ENCODE results near the gene POLR2E. TPM values are rescaled to one million over a fixed set of nuclear protein-coding genes. Genes with fewer than 3 reads are reported as not detected.
A peak's percentile ranks its signal among the peaks of the same experiment; 100 is the strongest.

Gene POLR2E
- total and polyA plus RNA-seq, 2 of the 13 experiments (the other 11 are each of a cell fraction or from before 2014, with no cell fraction given), result 140 to 272 TPM

DNA sequence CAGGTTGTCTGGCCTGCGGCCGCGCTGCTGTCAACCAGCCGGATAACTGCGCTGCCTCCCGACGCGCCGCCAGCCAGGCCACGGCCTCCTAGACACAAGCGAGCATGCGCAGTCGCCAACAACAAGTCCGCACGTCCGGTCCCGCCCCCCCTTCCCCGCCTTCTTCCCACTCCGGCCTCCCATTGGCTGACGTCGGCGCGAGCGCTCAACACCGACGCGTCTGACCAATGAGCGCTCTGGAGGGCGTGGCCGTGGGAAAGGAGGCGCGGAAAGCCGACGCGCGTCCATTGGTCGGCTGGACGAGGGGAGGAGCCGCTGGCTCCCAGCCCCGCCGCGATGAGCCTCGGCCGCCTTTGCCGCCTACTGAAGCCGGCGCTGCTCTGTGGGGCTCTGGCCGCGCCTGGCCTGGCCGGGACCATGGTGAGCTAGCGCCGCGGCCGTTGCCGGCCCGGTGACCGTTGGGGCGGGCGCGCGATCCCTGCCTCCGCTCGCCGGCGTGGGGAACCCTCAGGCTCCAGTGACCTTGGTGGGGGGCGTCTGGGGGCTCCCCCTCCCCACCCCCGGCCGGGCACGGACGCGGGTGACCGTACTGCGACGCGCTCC is 8.6 kb upstream of the POLR2E start, which contains the start of gene GPX4 (continued):
- TF ChIP-seq, protein P1, sequence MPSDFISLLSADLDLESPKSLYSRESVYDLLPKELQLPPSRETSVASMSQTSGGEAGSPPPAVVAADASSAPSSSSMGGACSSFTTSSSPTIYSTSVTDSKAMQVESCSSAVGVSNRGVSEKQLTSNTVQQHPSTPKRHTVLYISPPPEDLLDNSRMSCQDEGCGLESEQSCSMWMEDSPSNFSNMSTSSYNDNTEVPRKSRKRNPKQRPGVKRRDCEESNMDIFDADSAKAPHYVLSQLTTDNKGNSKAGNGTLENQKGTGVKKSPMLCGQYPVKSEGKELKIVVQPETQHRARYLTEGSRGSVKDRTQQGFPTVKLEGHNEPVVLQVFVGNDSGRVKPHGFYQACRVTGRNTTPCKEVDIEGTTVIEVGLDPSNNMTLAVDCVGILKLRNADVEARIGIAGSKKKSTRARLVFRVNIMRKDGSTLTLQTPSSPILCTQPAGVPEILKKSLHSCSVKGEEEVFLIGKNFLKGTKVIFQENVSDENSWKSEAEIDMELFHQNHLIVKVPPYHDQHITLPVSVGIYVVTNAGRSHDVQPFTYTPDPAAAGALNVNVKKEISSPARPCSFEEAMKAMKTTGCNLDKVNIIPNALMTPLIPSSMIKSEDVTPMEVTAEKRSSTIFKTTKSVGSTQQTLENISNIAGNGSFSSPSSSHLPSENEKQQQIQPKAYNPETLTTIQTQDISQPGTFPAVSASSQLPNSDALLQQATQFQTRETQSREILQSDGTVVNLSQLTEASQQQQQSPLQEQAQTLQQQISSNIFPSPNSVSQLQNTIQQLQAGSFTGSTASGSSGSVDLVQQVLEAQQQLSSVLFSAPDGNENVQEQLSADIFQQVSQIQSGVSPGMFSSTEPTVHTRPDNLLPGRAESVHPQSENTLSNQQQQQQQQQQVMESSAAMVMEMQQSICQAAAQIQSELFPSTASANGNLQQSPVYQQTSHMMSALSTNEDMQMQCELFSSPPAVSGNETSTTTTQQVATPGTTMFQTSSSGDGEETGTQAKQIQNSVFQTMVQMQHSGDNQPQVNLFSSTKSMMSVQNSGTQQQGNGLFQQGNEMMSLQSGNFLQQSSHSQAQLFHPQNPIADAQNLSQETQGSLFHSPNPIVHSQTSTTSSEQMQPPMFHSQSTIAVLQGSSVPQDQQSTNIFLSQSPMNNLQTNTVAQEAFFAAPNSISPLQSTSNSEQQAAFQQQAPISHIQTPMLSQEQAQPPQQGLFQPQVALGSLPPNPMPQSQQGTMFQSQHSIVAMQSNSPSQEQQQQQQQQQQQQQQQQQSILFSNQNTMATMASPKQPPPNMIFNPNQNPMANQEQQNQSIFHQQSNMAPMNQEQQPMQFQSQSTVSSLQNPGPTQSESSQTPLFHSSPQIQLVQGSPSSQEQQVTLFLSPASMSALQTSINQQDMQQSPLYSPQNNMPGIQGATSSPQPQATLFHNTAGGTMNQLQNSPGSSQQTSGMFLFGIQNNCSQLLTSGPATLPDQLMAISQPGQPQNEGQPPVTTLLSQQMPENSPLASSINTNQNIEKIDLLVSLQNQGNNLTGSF (CRISPR knock-in tag; IDR thresholded peaks at IDR 0.05), result no peak
- TF ChIP-seq RORA (CRISPR knock-in tag; IDR thresholded peaks at IDR 0.05) (no peak), ZNF660 (CRISPR knock-in tag; IDR thresholded peaks at IDR 0.05; ENCODE audit: borderline replicate concordance, low read depth) (no peak), ZNF629 (CRISPR knock-in tag; conservative IDR thresholded peaks at IDR 0.05) (no peak), SRSF9 (IDR thresholded peaks at IDR 0.05; ENCODE audit: borderline replicate concordance, insufficient read depth, low read depth, low read length, poor library complexity, severe bottlenecking) (no peak), SP5 (CRISPR knock-in tag; IDR thresholded peaks at IDR 0.05; ENCODE audit: borderline replicate concordance, low read depth) (peak; percentile 73; the same call in 1 of the 2 replicates), MAZ (IDR thresholded peaks at IDR 0.05; ENCODE audit: borderline replicate concordance, low read depth, low read length) (no peak), MAZ (CRISPR knock-in tag; IDR thresholded peaks at IDR 0.05; ENCODE audit: low read depth) (peak; percentile 65; the same call in 1 of the 2 replicates), ZNF777 (CRISPR knock-in tag; IDR thresholded peaks at IDR 0.05) (no peak), ZNF550 (CRISPR knock-in tag; IDR thresholded peaks at IDR 0.05; ENCODE audit: borderline replicate concordance) (no peak), ZNF577 (CRISPR knock-in tag; IDR thresholded peaks at IDR 0.05; ENCODE audit: borderline replicate concordance, low read depth) (0 out of 2 replicates have a peak, but pooled peaks have one; percentile 51), ZEB1 (IDR thresholded peaks at IDR 0.05; ENCODE audit: insufficient replicate concordance, low read depth) (no peak), SNAI1 (CRISPR knock-in tag; IDR thresholded peaks at IDR 0.05; ENCODE audit: borderline replicate concordance) (no peak), NRL (CRISPR knock-in tag; IDR thresholded peaks at IDR 0.05; ENCODE audit: borderline replicate concordance) (no peak), CC2D1A (CRISPR knock-in tag; IDR thresholded peaks at IDR 0.05) (no peak), ZNF234 (CRISPR knock-in tag; conservative IDR thresholded peaks at IDR 0.05) (no peak), NFIB (CRISPR knock-in tag; IDR thresholded peaks at IDR 0.05; ENCODE audit: borderline replicate concordance) (no peak), IKZF1 (IDR thresholded peaks at IDR 0.05) (no peak), POLR2G (IDR thresholded peaks at IDR 0.05; ENCODE audit: low read depth, low read length) (peak; percentile 98), GABPB1 (CRISPR knock-in tag; IDR thresholded peaks at IDR 0.05) (peak; percentile 86)
- TF ChIP-seq, protein P2, sequence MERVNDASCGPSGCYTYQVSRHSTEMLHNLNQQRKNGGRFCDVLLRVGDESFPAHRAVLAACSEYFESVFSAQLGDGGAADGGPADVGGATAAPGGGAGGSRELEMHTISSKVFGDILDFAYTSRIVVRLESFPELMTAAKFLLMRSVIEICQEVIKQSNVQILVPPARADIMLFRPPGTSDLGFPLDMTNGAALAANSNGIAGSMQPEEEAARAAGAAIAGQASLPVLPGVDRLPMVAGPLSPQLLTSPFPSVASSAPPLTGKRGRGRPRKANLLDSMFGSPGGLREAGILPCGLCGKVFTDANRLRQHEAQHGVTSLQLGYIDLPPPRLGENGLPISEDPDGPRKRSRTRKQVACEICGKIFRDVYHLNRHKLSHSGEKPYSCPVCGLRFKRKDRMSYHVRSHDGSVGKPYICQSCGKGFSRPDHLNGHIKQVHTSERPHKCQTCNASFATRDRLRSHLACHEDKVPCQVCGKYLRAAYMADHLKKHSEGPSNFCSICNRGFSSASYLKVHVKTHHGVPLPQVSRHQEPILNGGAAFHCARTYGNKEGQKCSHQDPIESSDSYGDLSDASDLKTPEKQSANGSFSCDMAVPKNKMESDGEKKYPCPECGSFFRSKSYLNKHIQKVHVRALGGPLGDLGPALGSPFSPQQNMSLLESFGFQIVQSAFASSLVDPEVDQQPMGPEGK (CRISPR knock-in tag; IDR thresholded peaks at IDR 0.05), result no peak
- TF ChIP-seq, protein P3, sequence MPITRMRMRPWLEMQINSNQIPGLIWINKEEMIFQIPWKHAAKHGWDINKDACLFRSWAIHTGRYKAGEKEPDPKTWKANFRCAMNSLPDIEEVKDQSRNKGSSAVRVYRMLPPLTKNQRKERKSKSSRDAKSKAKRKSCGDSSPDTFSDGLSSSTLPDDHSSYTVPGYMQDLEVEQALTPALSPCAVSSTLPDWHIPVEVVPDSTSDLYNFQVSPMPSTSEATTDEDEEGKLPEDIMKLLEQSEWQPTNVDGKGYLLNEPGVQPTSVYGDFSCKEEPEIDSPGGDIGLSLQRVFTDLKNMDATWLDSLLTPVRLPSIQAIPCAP (CRISPR knock-in tag; IDR thresholded peaks at IDR 0.05; ENCODE audit: low read depth), result no peak
